AG04450 (cell line): Measurements from ENCODE around the gene HFM1. TPM values are rescaled to one million over a fixed set of nuclear protein-coding genes. Genes with fewer than 3 reads are reported as not detected.
"Not testable (repeated sequence)": the region's sequence is repeated elsewhere in the genome, so short reads cannot be mapped to it uniquely, and the experiment has no call there.

ENCODE experiments used
- CTCF ChIA-PET: fragments of 300-600, 350-600 bp; formaldehyde crosslinking; extraction: SDS; loops from one replicate; lab custom pipeline; 2022; ENCODE audit warnings: antibody characterized with exemption, inconsistent platforms; lab: Charles Lee
- POLR2A ChIA-PET: fragments of 350-600 bp; formaldehyde crosslinking; extraction: SDS; loops from one replicate; lab custom pipeline; 2021; ENCODE audit warnings: antibody characterized with exemption, inconsistent platforms; lab: Yijun Ruan, JAX
- DNase-seq: peaks from one replicate; pipeline ENCODE4 v3.0.0-alpha.2; 2011; ENCODE audit warnings: low read depth, low spot score
- H3K27ac ChIP-seq: one replicate; pipeline ENCODE4 v1.5.1; 2012; ENCODE audit warnings: low read depth, low read length, control low read depth
- H3K27me3 ChIP-seq: one replicate; pipeline ENCODE4 v1.6.0; 2012; ENCODE audit warnings: low read length; ENCODE audit not compliant: control insufficient read depth, insufficient read depth
- H3K4me3 ChIP-seq: 2 replicates; pipeline ENCODE4 v1.5.1; 2011; ENCODE audit warnings: mild to moderate bottlenecking, low read depth, low read length, control low read depth
- H3K9me3 ChIP-seq: 2 replicates; pipeline ENCODE4 v1.5.1; 2012; ENCODE audit warnings: low read length; ENCODE audit not compliant: control insufficient read depth, insufficient read depth
- polyA minus RNA-seq: library from RNA; depleted of rRNA, polyadenylated mRNA; stranded (reverse); fragments of >200 nt; gene quantifications from 2 replicates; pipeline ENCODE4 v1.2.3, GENCODE V29; 2011; rRNA and poly(A)+ RNA removed
- polyA plus RNA-seq: library from polyadenylated mRNA; depleted of rRNA; stranded (reverse); fragments of >200 nt; gene quantifications from 2 replicates; pipeline ENCODE4 v1.2.3, GENCODE V29; 2011; rRNA removed
- TF ChIP-seq, protein P1 (sequence below): IDR thresholded peaks from 2 replicates; pipeline ENCODE4 v1.5.1; 2011; ENCODE audit warnings: low read depth, low read length, control low read depth, inconsistent platforms

The HFM1 gene, protein sequence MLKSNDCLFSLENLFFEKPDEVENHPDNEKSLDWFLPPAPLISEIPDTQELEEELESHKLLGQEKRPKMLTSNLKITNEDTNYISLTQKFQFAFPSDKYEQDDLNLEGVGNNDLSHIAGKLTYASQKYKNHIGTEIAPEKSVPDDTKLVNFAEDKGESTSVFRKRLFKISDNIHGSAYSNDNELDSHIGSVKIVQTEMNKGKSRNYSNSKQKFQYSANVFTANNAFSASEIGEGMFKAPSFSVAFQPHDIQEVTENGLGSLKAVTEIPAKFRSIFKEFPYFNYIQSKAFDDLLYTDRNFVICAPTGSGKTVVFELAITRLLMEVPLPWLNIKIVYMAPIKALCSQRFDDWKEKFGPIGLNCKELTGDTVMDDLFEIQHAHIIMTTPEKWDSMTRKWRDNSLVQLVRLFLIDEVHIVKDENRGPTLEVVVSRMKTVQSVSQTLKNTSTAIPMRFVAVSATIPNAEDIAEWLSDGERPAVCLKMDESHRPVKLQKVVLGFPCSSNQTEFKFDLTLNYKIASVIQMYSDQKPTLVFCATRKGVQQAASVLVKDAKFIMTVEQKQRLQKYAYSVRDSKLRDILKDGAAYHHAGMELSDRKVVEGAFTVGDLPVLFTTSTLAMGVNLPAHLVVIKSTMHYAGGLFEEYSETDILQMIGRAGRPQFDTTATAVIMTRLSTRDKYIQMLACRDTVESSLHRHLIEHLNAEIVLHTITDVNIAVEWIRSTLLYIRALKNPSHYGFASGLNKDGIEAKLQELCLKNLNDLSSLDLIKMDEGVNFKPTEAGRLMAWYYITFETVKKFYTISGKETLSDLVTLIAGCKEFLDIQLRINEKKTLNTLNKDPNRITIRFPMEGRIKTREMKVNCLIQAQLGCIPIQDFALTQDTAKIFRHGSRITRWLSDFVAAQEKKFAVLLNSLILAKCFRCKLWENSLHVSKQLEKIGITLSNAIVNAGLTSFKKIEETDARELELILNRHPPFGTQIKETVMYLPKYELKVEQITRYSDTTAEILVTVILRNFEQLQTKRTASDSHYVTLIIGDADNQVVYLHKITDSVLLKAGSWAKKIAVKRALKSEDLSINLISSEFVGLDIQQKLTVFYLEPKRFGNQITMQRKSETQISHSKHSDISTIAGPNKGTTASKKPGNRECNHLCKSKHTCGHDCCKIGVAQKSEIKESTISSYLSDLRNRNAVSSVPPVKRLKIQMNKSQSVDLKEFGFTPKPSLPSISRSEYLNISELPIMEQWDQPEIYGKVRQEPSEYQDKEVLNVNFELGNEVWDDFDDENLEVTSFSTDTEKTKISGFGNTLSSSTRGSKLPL (N-terminal part only)
- polyA plus RNA-seq: 0.04 TPM in 1 of 2 replicates, not detected in the other
- not detected in 2 replicates for polyA minus RNA-seq

DNA sequence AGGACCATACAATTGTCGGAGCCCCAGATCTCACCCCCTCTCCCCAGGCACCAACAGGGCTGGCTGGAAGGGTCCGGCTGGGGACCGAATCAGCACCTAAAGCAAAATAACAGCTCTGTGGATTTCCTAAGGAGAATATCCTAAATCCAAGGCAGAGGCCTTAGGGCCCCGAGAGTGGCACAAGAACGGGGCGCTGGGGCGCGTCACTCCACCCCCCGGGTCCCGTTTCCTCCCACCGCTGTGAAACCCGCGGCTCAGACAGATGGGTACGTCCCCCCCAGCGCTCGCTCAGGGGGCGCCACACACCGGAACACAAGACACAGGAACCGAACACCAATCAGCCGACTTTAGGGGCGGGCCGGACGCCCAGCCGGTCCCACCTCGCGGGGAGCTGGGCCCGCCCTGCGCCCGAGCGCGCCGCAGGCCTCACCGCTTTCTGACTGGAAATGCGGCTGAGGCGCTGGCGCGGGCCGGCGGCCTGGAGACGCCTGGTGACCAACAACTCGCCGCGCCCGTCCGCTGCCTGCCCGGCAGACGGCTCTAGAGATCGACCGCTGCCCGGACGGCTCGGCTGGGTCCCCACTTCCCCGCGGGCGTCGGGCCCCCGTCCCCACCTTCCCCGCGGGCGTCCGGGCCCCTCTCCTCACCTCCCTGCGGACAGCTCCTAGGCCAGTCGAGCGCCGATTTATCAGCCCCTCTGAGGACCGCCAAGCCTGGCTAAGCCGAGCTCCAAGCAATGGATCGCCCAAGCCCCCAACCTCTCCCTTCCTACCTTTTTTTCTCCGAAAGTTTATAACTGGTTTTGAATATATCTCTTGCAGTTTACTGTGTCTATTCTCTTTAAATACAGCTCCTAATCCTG, at the start of gene HFM1:
HFM1 (minus strand) TSS at position 687 of the 862 bp plus-strand sequence. CDS start 3,755 bp downstream, outside the sequence.
- no peak for DNase-seq
- ChIA-PET CTCF (interaction anchor here (1.0 to 1.8 kb wide), 6 partner anchors 9 to 528 kb away, joined by 3 to 11 read pairs (median 4); no protein-coding TSS in a partner anchor), POLR2A (no interaction called here)
- H3K9me3 ChIP-seq: no peaks in the 10 kb centered on the region; the same call in 1 of the 2 replicates
- H3K27me3 ChIP-seq: peaks cover 4% of the 10 kb centered on the region
- peak within 1 kb of the TSS; percentile 64 for H3K4me3 ChIP-seq
- TF ChIP-seq, protein P1, sequence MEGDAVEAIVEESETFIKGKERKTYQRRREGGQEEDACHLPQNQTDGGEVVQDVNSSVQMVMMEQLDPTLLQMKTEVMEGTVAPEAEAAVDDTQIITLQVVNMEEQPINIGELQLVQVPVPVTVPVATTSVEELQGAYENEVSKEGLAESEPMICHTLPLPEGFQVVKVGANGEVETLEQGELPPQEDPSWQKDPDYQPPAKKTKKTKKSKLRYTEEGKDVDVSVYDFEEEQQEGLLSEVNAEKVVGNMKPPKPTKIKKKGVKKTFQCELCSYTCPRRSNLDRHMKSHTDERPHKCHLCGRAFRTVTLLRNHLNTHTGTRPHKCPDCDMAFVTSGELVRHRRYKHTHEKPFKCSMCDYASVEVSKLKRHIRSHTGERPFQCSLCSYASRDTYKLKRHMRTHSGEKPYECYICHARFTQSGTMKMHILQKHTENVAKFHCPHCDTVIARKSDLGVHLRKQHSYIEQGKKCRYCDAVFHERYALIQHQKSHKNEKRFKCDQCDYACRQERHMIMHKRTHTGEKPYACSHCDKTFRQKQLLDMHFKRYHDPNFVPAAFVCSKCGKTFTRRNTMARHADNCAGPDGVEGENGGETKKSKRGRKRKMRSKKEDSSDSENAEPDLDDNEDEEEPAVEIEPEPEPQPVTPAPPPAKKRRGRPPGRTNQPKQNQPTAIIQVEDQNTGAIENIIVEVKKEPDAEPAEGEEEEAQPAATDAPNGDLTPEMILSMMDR: no peak; the same call in 1 of the 2 replicates
- no peak within 1 kb of the TSS for H3K27ac ChIP-seq

DNA sequence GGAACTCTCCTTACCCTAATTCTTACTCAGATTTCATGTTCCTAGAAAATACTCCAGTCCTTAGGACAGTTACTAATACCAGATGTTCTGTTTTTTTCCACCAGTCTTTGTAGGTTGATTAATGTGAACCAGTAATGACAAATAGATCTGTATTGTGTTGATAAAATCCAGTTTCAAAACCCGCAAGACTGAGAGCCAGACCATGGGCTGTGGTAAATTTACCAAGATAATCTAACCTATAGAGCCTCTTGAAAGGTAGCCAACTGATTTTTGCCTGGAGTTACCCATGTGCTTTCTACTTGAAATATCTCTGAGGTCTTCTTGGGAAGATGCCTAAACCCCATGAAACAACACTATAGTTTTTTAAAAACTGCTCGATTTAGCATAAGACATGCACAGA, 49.5 kb upstream of the HFM1 start:
- no peak overlapping the region for H3K4me3 ChIP-seq
- no peak for DNase-seq
- H3K27me3 ChIP-seq: no peaks in the 10 kb centered on the region
- H3K27ac ChIP-seq: no peak overlapping the region
- POLR2A ChIA-PET: no interaction called here
- CTCF ChIA-PET: no interaction called here
- TF ChIP-seq, protein P1: no peak
- no peaks in the 10 kb centered on the region for H3K9me3 ChIP-seq

DNA sequence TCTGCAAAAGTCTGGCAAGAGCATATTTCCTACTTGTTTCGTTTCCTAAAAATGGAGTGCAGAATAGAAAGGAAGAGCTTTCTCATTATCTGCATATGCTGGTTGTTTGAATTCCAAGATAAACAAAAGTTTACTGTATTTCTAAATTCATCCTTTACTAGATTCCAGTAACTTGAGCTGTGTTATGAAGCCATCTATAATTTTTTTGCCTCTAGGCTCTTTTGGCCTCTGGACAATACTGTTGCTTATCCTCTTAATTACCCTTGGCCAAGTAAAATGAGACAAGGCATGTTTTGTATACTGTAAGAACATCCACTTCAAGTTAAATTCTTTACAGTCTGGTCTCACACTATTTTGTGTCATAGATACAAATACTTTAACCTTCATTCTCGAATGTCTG, 45.6 kb upstream of the HFM1 start:
- Histone ChIP-seq H3K4me3 (no peak overlapping the region), H3K9me3 (no peaks in the 10 kb centered on the region), H3K27me3 (no peaks in the 10 kb centered on the region), H3K27ac (no peak overlapping the region)
- TF ChIP-seq, protein P1: no peak
- ChIA-PET POLR2A (no interaction called here), CTCF (interaction anchor here (0.6 kb wide), 1 partner anchor 35 kb away, joined by 7 read pairs; no protein-coding TSS in a partner anchor)
- DNase-seq: no peak

DNA sequence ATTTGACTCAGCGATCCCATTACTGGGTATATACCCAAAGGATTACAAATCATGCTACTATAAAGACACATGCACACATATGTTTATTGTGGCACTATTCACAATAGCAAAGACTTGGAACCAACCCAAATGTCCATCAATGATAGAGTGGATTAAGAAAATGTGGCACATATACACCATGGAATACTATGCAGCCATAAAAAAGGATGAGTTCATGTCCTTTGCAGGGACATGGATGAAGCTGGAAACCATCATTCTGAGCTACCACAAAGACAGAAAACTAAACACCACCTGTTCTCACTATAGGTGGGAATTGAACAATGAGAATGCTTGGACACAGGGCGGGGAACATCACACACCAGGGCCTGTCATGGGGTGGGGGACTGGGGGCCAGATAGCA, 43.1 kb upstream of the HFM1 start:
- CTCF ChIA-PET, H3K27ac ChIP-seq, H3K27me3 ChIP-seq, DNase-seq, H3K4me3 ChIP-seq, H3K9me3 ChIP-seq, POLR2A ChIA-PET: not testable (repeated sequence)

DNA sequence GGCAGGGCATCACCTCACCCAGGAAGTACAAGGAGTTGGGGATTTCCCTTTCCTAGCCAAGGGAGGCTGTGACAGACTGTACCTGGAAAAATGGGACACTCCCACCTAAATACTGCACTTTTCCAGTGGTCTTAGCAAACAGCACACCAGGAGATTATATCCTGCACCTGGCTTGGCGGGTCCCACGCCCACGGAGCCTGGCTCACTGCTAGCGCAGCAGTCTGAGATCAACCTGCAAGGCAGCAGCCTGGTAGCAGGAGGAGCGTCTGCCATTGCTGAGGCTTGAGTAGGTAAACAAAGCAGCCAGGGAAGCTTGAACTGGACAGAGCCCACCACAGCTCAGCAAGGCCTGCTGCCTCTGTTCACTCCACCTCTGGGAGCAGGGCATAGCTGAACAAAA, 37.3 kb upstream of the HFM1 start:
- H3K27me3 ChIP-seq, H3K4me3 ChIP-seq, H3K27ac ChIP-seq, DNase-seq, H3K9me3 ChIP-seq, CTCF ChIA-PET, POLR2A ChIA-PET: not testable (repeated sequence)
